Stimulated activated CD8-positive, alpha-beta memory T cell treated with anti-CD3 and anti-CD28 coated beads, Interleukin-15, amount 100 ng/mL, for 4 hours (primary cell): ENCODE results near the gene KSR2.

Source experiments
- DNase-seq, 2 donors: peaks; one replicate each; pipeline ENCODE4 v3.0.0-alpha.2; 2020; ENCODE audit warnings: low read depth in 2 of 2

Gene KSR2

DNA sequence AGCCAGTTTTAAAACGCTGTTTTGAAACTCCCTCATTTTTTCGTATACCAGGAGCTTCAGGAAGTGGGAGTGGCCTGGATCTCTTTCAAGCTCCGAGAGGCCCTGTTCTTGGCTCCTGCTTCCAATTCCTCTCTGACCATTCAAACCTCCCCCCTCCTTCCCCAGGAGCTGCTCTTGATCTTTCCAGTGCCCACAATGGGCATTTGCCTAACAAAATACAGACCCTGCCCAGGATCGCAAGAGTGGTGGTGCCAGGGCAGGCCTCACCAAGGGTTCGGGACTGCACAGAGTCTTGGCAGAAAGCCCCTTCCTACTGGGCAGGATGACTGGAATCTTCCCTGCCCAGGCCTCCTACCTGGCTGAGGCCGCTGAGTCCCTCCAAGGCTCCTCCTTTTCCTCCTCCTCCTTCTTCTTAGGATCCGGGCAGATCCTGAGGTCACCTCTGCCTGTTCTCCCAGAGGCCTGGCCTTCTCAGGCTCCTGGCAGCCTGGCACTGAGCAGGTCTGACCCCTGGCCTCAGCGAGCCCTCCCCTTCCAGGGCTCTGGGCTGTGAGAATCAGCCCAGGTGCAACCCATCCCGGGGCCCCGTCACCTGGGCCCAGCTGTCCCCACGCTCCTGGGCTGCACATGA is 560.5 kb downstream of the KSR2 start:
- DNase-seq = no peak

DNA sequence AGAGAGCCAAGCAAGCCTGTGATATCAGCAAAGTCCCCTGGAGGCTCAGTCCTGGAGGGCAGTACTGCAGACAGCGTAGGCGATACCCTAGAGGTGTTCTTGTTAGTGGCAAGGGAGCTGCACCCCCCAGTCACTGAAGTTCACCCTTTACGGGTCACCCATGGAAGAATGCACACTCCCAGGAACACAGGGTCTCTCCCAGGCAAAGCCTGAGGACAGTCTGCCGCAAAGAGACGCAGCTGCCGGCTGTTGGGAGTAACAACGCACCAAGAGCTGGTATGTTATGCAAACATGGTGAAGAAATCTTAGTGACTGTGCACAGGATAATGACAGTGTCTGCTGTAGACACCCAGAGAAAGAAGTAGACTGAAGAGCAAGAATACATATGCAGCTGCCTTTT is 563.9 kb downstream of the KSR2 start:
- no peak for DNase-seq

DNA sequence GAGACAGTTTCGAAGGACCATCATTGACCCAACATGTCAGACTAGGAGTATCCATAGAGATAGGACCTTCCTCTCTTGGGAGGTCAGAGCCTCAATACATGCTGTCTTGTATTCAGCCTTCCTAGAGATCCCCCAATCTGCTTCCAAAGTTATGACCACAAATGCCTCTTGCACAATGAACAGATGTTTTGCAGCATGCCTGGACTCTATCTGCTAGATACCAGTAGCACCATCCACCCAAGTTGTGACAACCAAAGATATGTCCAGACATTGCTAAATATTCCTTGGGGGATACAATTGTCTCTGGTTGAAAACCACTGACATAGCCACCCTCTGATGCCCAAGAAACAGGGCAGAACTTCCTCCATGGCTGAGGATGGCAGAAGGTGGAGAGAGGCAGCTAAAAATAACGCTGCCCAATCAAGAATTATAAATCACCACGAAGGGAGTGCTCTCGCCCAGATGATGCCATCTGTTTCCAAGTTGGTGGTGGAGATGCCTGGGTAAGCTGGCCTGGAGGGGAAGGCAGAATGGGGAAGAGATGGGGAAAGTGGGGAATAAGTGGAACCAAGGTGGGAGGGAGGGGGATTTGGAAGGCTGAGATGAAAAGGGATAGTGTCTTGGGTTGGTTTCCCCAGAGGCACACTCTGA is 564.5 kb downstream of the KSR2 start:
- DNase-seq = no peak

DNA sequence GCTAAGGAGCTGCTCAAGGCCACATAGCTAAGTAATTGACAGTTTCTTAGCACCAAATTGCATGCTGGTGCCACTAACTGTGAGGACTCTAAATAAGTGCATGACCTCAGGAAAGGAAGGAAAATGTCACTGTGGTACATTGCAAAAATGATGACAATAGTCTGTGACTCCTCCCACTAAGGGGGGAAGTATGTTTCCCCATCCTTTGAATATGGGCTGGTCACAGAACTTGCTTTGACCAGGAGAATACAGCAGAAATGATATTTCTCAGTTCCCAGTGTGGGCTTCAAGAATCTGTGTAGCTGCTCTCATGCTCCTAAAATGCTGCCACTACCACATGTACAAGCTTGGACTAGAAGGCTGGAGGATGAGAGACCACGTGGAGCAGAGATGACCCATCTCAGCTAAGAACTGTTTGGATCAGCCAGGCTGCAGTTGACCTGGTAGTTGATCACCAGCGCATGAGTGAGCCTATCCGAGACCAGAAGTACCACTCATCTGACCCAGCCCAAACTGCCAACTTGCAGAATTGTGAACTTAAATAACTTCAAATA is 565.1 kb downstream of the KSR2 start:
- DNase-seq = no peak
